GM19035 (cell line): ENCODE results near the gene CCDC69.

Experiments
- ATAC-seq: cut with Tn5 transposase; IDR thresholded peaks from one replicate; pipeline ENCODE4 v1.9.1; 2021; ENCODE audit not compliant: unreplicated experiment

The CCDC69 gene

GRCh38 chr5:151171529-151171928, 52.4 kb downstream of the CCDC69 start:
- ATAC-seq: no peak

GRCh38 chr5:151168602-151169344, 55.1 kb downstream of the CCDC69 start:
- ATAC-seq: no peak

- ATAC-seq: no peak
Observed at GRCh38 chr5:151167022-151167421, 56.9 kb downstream of the CCDC69 start.

- peak; percentile 81 for ATAC-seq
Observed at GRCh38 chr5:151164687-151165392, 59.1 kb downstream of the CCDC69 start.

- ATAC-seq: no peak
Observed at GRCh38 chr5:151162776-151163175, 61.1 kb downstream of the CCDC69 start.

GRCh38 chr5:151159649-151160373, 64.1 kb downstream of the CCDC69 start:
- ATAC-seq: no peak

GRCh38 chr5:151158287-151158661, 65.6 kb downstream of the CCDC69 start:
- ATAC-seq: no peak

- peak; percentile 50 for ATAC-seq
Observed at GRCh38 chr5:151157426-151158286, 66.2 kb downstream of the CCDC69 start, which contains the start of gene ANXA6. Gene ANXA6 (minus strand): TSS chr5:151157779. CDS start chr5:151147901, 9,878 bp downstream.

- ATAC-seq: peak; percentile 27
Observed at GRCh38 chr5:151156507-151157420, 67.1 kb downstream of the CCDC69 start.

GRCh38 chr5:151155775-151156506, 68.0 kb downstream of the CCDC69 start:
- peak; percentile 13 for ATAC-seq

- peak; percentile 29 for ATAC-seq
Observed at GRCh38 chr5:151154931-151155774, 68.7 kb downstream of the CCDC69 start.

- no peak for ATAC-seq
Observed at GRCh38 chr5:151153766-151154272, 70.1 kb downstream of the CCDC69 start.

GRCh38 chr5:151153300-151153699, 70.6 kb downstream of the CCDC69 start:
- no peak for ATAC-seq

GRCh38 chr5:151151793-151152192, 72.1 kb downstream of the CCDC69 start:
- ATAC-seq: peak; percentile 30

GRCh38 chr5:151151263-151151660, 72.6 kb downstream of the CCDC69 start:
- ATAC-seq: no peak

- ATAC-seq: peak; percentile 45
Observed at GRCh38 chr5:151150471-151151262, 73.2 kb downstream of the CCDC69 start.

GRCh38 chr5:151148583-151148982, 75.3 kb downstream of the CCDC69 start:
- ATAC-seq: no peak
